Keratinocyte (primary cell): ENCODE measurements around the gene ANXA5. TPM values are rescaled to one million over a fixed set of nuclear protein-coding genes. Genes with fewer than 3 reads are reported as not detected.

Source experiments
- DNase-seq: peaks from one replicate; pipeline ENCODE4 v3.0.0-alpha.2; 2011; ENCODE audit warnings: low read depth, missing footprints, low spot score
- FAIRE-seq: peaks from 2 replicates; lab custom pipeline; 2011; peaks lifted over from hg19 to GRCh38; lab: Jason Lieb, UNC
- H2AFZ ChIP-seq: 2 replicates; pipeline ENCODE4 v1.6.0; 2012; ENCODE audit warnings: low read length, control low read depth, inconsistent platforms; ENCODE audit not compliant: control insufficient read depth
- H3K27ac ChIP-seq: 2 replicates; pipeline ENCODE4 v1.5.1; 2011; ENCODE audit warnings: low read length; ENCODE audit not compliant: control insufficient read depth, insufficient read depth
- H3K27me3 ChIP-seq: 3 replicates; pipeline ENCODE4 v1.6.0; 2011; ENCODE audit warnings: low read length; ENCODE audit not compliant: control insufficient read depth, insufficient read depth; ENCODE audit errors: extremely low read depth
- H3K36me3 ChIP-seq, 2 experiments: 2 replicates in 1 of 2; 3 replicates in 1 of 2; pipeline ENCODE4 v1.5.1; 2011; ENCODE audit warnings: low read length in 2 of 2, mild to moderate bottlenecking in 1 of 2; ENCODE audit not compliant: control insufficient read depth in 2 of 2, insufficient read depth in 2 of 2; ENCODE audit errors: extremely low read depth in 1 of 2
- H3K4me1 ChIP-seq: 3 replicates; pipeline ENCODE4 v1.5.1; 2011; ENCODE audit warnings: low read length; ENCODE audit not compliant: control insufficient read depth, insufficient read depth; ENCODE audit errors: extremely low read depth
- H3K4me2 ChIP-seq: 3 replicates; pipeline ENCODE4 v1.6.0; 2011; ENCODE audit warnings: low read depth, low read length; ENCODE audit not compliant: control insufficient read depth, insufficient read depth; ENCODE audit errors: extremely low read depth
- H3K4me3 ChIP-seq, 3 experiments: fragments of 200-600 bp in 1 of 3; sonication (generic) in 1 of 3; 2 replicates in 2 of 3; 3 replicates in 1 of 3; pipeline ENCODE4 v1.5.1; 2011 to 2016; ENCODE audit warnings: low read length in 3 of 3, mild to moderate bottlenecking in 3 of 3, control low read depth in 2 of 3, inconsistent platforms in 1 of 3, low read depth in 1 of 3, mixed read lengths in 1 of 3, mixed run types in 1 of 3, moderate library complexity in 1 of 3; ENCODE audit not compliant: control insufficient read depth in 2 of 3, insufficient read depth in 2 of 3; ENCODE audit errors: extremely low read depth in 1 of 3
- H3K79me2 ChIP-seq: 2 replicates; pipeline ENCODE4 v1.6.0; 2012; ENCODE audit warnings: low read length; ENCODE audit not compliant: control insufficient read depth, insufficient read depth
- H3K9ac ChIP-seq: 3 replicates; pipeline ENCODE4 v1.6.0; 2011; ENCODE audit warnings: low read length; ENCODE audit not compliant: control insufficient read depth, insufficient read depth; ENCODE audit errors: extremely low read depth
- H3K9me1 ChIP-seq: 3 replicates; pipeline ENCODE4 v1.6.0; 2011; ENCODE audit warnings: low read length; ENCODE audit not compliant: control insufficient read depth, insufficient read depth; ENCODE audit errors: extremely low read depth
- H3K9me3 ChIP-seq: 2 replicates; pipeline ENCODE4 v1.5.1; 2012; ENCODE audit warnings: low read depth, low read length; ENCODE audit not compliant: control insufficient read depth
- H4K20me1 ChIP-seq: 3 replicates; pipeline ENCODE4 v1.6.0; 2011; ENCODE audit warnings: low read length; ENCODE audit not compliant: control insufficient read depth, insufficient read depth; ENCODE audit errors: extremely low read depth
- EZH2 ChIP-seq: IDR thresholded peaks from one replicate; pipeline ENCODE4 v1.6.1; 2012; ENCODE audit warnings: inconsistent platforms, mild to moderate bottlenecking, low read length, moderate library complexity
- dilution Hi-C: fragments of 300-500 bp; cut with MboI; formaldehyde crosslinking; loops from one replicate; pipeline ENCODE4 v1.7.0; 2020; ENCODE audit warnings: low sequenced_read_pairs; ENCODE audit not compliant: extremely low pct_ligation_motif_present
- polyA plus RNA-seq, 5 experiments: library from polyadenylated mRNA; depleted of rRNA in 3 of 5; stranded (reverse) in 3 of 5; stranded (forward) in 1 of 5; unstranded in 1 of 5; fragments of >200 nt; gene quantifications; 1 replicate in 1 of 5; 2 replicates in 3 of 5; 3 replicates in 1 of 5; pipeline versions ENCODE4 v1.2.1 to v1.2.3, GENCODE V29; 2011 to 2012; ENCODE audit warnings: missing spikeins in 2 of 5, low read depth in 1 of 5, low replicate concordance in 1 of 5
- TF ChIP-seq, protein P1 (sequence below), 3 experiments: IDR thresholded peaks in 1 of 3; conservative IDR thresholded peaks in 1 of 3; optimal IDR thresholded peaks in 1 of 3; 2 replicates in 2 of 3; 3 replicates in 1 of 3; pipeline versions ENCODE3 to v1.5.1; 2011; ENCODE audit warnings: low read length in 3 of 3, mild to moderate bottlenecking in 3 of 3, moderate library complexity in 2 of 3, control low read depth in 1 of 3, inconsistent platforms in 1 of 3; ENCODE audit not compliant: insufficient read depth in 2 of 3; ENCODE audit errors: extremely low read depth in 1 of 3

Gene ANXA5
- polyA plus RNA-seq, 1 donor (not counting 4 experiments of a cell fraction or from before 2014, with no cell fraction given), result 512 TPM

DNA sequence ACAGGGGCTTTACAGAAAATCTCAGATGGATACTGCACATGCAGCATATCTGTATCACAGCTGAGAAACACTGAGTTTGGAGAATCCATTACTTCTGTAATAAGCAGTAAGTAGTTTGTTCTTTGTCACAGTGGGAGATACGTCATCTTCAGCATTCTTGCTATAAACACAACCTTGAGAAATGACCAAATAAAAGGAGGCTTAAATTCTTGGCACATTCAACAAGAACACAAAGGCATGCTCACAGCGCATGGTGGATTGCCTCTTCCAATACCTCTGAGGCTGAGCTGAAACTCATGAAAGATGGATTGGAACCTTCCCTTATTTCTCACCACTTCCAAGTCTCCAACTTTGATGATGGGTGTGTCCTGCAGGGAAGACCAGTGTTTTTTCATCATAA, 54.5 kb downstream of the ANXA5 start:
- no peak overlapping the region for H3K4me3 ChIP-seq
- no peak overlapping the region for H3K9ac ChIP-seq
- dilution Hi-C loops, result no loop called here
- no peaks in the 10 kb centered on the region for H3K36me3 ChIP-seq
- FAIRE-seq, result no peak
- H3K4me1 ChIP-seq, result no peaks in the 10 kb centered on the region
- H3K79me2 ChIP-seq, result no peaks in the 10 kb centered on the region
- no peaks in the 10 kb centered on the region for H3K27me3 ChIP-seq
- no peaks in the 10 kb centered on the region for H3K9me3 ChIP-seq
- TF ChIP-seq, protein P1, sequence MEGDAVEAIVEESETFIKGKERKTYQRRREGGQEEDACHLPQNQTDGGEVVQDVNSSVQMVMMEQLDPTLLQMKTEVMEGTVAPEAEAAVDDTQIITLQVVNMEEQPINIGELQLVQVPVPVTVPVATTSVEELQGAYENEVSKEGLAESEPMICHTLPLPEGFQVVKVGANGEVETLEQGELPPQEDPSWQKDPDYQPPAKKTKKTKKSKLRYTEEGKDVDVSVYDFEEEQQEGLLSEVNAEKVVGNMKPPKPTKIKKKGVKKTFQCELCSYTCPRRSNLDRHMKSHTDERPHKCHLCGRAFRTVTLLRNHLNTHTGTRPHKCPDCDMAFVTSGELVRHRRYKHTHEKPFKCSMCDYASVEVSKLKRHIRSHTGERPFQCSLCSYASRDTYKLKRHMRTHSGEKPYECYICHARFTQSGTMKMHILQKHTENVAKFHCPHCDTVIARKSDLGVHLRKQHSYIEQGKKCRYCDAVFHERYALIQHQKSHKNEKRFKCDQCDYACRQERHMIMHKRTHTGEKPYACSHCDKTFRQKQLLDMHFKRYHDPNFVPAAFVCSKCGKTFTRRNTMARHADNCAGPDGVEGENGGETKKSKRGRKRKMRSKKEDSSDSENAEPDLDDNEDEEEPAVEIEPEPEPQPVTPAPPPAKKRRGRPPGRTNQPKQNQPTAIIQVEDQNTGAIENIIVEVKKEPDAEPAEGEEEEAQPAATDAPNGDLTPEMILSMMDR (optimal IDR thresholded peaks at IDR 0.05 in 1 of 3, IDR thresholded peaks at IDR 0.05 in 1 of 3, conservative IDR thresholded peaks at IDR 0.05 in 1 of 3; ENCODE audit: extremely low read depth in 1 of 3, insufficient read depth in 2 of 3, low read length in 3 of 3), result no peak
- no peak for TF ChIP-seq EZH2
- no peak overlapping the region for H3K4me2 ChIP-seq
- no peak overlapping the region for H2AFZ ChIP-seq
- H4K20me1 ChIP-seq, result no peaks in the 10 kb centered on the region
- no peaks in the 10 kb centered on the region for H3K9me1 ChIP-seq
- no peak for DNase-seq
- no peak overlapping the region for H3K27ac ChIP-seq

DNA sequence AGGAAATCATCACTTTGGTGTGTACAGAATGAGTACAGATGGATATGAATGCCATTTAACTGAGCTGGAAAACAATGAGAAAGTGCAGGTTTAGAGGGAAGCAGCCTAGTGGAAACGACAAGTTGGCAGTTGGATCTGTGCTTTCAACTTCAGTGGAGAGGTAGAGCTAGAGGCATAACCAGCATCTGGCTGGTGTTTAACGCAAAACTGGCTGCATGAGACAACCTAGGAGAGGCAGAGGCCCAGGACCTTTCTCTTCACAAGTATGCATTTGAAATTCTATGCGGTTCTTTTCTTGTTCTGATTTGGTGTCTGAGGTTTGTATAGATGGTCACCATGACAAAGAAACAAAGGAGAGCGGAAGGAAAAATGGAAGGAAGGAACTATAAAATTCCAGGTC, 63.1 kb downstream of the ANXA5 start:
- FAIRE-seq (no peak), DNase-seq (no peak)
- dilution Hi-C loops, result no loop called here
- Histone ChIP-seq H2AFZ (no peak overlapping the region), H3K4me2 (no peak overlapping the region), H3K9me3 (no peaks in the 10 kb centered on the region), H3K79me2 (no peaks in the 10 kb centered on the region), H3K27me3 (no peaks in the 10 kb centered on the region), H3K9ac (no peak overlapping the region), H3K36me3 (no peaks in the 10 kb centered on the region), H3K4me1 (no peaks in the 10 kb centered on the region), H3K9me1 (no peaks in the 10 kb centered on the region), H3K27ac (no peak overlapping the region), H4K20me1 (no peaks in the 10 kb centered on the region), H3K4me3 (no peak overlapping the region)
- no peak for TF ChIP-seq EZH2
- TF ChIP-seq, protein P1 (optimal IDR thresholded peaks at IDR 0.05 in 1 of 3, IDR thresholded peaks at IDR 0.05 in 1 of 3, conservative IDR thresholded peaks at IDR 0.05 in 1 of 3; ENCODE audit: extremely low read depth in 1 of 3, insufficient read depth in 2 of 3, low read length in 3 of 3), result no peak
